HEK293 (cell line): ENCODE data around the gene MOB2.

Experiments used
- CTCF ChIA-PET: fragments of 350-600 bp; formaldehyde crosslinking; extraction: SDS; loops from one replicate; lab custom pipeline; 2021; ENCODE audit warnings: antibody characterized with exemption; lab: Yijun Ruan, JAX
- POLR2A ChIA-PET: fragments of 300-600 bp; formaldehyde crosslinking; extraction: SDS; loops from one replicate; lab custom pipeline; 2020; ENCODE audit warnings: antibody characterized with exemption, inconsistent platforms; lab: Yijun Ruan, JAX
- H3K27ac ChIP-seq: fragments of 200-500 bp; sonication (Bioruptor generic); 2 replicates; pipeline ENCODE4 v1.5.1; 2014; ENCODE audit warnings: low read depth, low read length, control low read depth, inconsistent platforms; ENCODE audit errors: extremely low read depth
- H3K36me3 ChIP-seq, 2 experiments: fragments of 200-500 bp in 1 of 2; sonication (Bioruptor generic) in 1 of 2; 1 replicate in 1 of 2; 2 replicates in 1 of 2; pipeline ENCODE4 v1.5.1; 2014 to 2017; ENCODE audit warnings: inconsistent platforms in 2 of 2, low read length in 2 of 2; ENCODE audit not compliant: control insufficient read depth in 2 of 2, insufficient read depth in 1 of 2
- H3K4me1 ChIP-seq: fragments of 200-500 bp; sonication (Bioruptor generic); 2 replicates; pipeline ENCODE4 v1.5.1; 2014; ENCODE audit warnings: mild to moderate bottlenecking, low read length, inconsistent platforms; ENCODE audit not compliant: control insufficient read depth, insufficient read depth
- H3K4me3 ChIP-seq: 2 replicates; pipeline ENCODE4 v1.5.1; 2011; ENCODE audit warnings: low read depth, mild to moderate bottlenecking, control low read depth, low read length, moderate library complexity
- H3K9me3 ChIP-seq: fragments of 200-500 bp; sonication (Bioruptor generic); 2 replicates; pipeline ENCODE4 v1.5.1; 2014; ENCODE audit warnings: low read depth, low read length, inconsistent platforms; ENCODE audit not compliant: control insufficient read depth, insufficient read depth
- INSM2 ChIP-seq: fragments of 450-650 bp; formaldehyde crosslinking; IDR thresholded peaks from 2 replicates; pipeline ENCODE4 v1.5.1; 2016; ENCODE audit warnings: missing biosample characterization, missing genetic modification characterization
- KLF10 ChIP-seq: fragments of 450-650 bp; IDR thresholded peaks from 2 replicates; pipeline ENCODE4 v1.5.1; 2018; ENCODE audit warnings: missing biosample characterization, mild to moderate bottlenecking, missing genetic modification characterization
- KLF7 ChIP-seq: fragments of 450-650 bp; formaldehyde crosslinking; IDR thresholded peaks from 2 replicates; pipeline ENCODE4 v1.5.1; 2016; ENCODE audit warnings: missing biosample characterization, missing genetic modification characterization, borderline replicate concordance
- PRDM2 ChIP-seq: fragments of 450-650 bp; formaldehyde crosslinking; IDR thresholded peaks from 2 replicates; pipeline ENCODE4 v1.5.1; 2016; ENCODE audit warnings: missing biosample characterization, missing genetic modification characterization, borderline replicate concordance
- SP3 ChIP-seq: fragments of 450-650 bp; formaldehyde crosslinking; IDR thresholded peaks from 2 replicates; pipeline ENCODE4 v1.5.1; 2016; ENCODE audit warnings: missing biosample characterization, missing genetic modification characterization
- TRIM28 ChIP-seq: IDR thresholded peaks from 2 replicates; pipeline ENCODE4 v1.6.1; 2011; ENCODE audit warnings: low read length, control low read depth, borderline replicate concordance
- ZBTB17 ChIP-seq: fragments of 450-650 bp; formaldehyde crosslinking; IDR thresholded peaks from 2 replicates; pipeline ENCODE4 v1.5.1; 2016; ENCODE audit warnings: missing biosample characterization, missing genetic modification characterization
- ZBTB7A ChIP-seq: fragments of 450-650 bp; formaldehyde crosslinking; IDR thresholded peaks from 2 replicates; pipeline ENCODE4 v1.5.1; 2016; ENCODE audit warnings: low read depth, missing biosample characterization, missing genetic modification characterization
- ZEB2 ChIP-seq: fragments of 450-650 bp; formaldehyde crosslinking; IDR thresholded peaks from 2 replicates; pipeline ENCODE4 v1.5.1; 2016; ENCODE audit warnings: missing biosample characterization, missing genetic modification characterization
- ZNF10 ChIP-seq: fragments of 450-650 bp; formaldehyde crosslinking; IDR thresholded peaks from 2 replicates; pipeline ENCODE4 v1.5.1; 2017; ENCODE audit warnings: missing biosample characterization, missing genetic modification characterization
- ZNF140 ChIP-seq: fragments of 450-650 bp; formaldehyde crosslinking; IDR thresholded peaks from 2 replicates; pipeline ENCODE4 v1.5.1; 2016; ENCODE audit warnings: missing biosample characterization, missing genetic modification characterization
- ZNF18 ChIP-seq: fragments of 450-650 bp; formaldehyde crosslinking; IDR thresholded peaks from 2 replicates; pipeline ENCODE4 v1.5.1; 2016; ENCODE audit warnings: missing biosample characterization, missing genetic modification characterization
- ZNF221 ChIP-seq: fragments of 450-650 bp; formaldehyde crosslinking; IDR thresholded peaks from 2 replicates; pipeline ENCODE4 v1.5.1; 2017; ENCODE audit warnings: missing biosample characterization, missing genetic modification characterization, borderline replicate concordance
- ZNF24 ChIP-seq: fragments of 450-650 bp; formaldehyde crosslinking; IDR thresholded peaks from 2 replicates; pipeline ENCODE4 v1.5.1; 2016; ENCODE audit warnings: missing biosample characterization, missing genetic modification characterization
- ZNF544 ChIP-seq: fragments of 450-650 bp; formaldehyde crosslinking; IDR thresholded peaks from 2 replicates; pipeline ENCODE4 v1.5.0; 2017; ENCODE audit warnings: missing biosample characterization, missing genetic modification characterization
- ZNF558 ChIP-seq: fragments of 450-650 bp; formaldehyde crosslinking; IDR thresholded peaks from 2 replicates; pipeline ENCODE4 v1.5.1; 2016; ENCODE audit warnings: missing biosample characterization, missing genetic modification characterization
- ZNF639 ChIP-seq: fragments of 450-650 bp; formaldehyde crosslinking; IDR thresholded peaks from 2 replicates; pipeline ENCODE4 v1.5.1; 2016; ENCODE audit warnings: missing biosample characterization, missing genetic modification characterization
- ZNF692 ChIP-seq: fragments of 450-650 bp; formaldehyde crosslinking; IDR thresholded peaks from 2 replicates; pipeline ENCODE4 v1.5.1; 2016; ENCODE audit warnings: missing biosample characterization, missing genetic modification characterization
- ZNF701 ChIP-seq: fragments of 450-650 bp; formaldehyde crosslinking; IDR thresholded peaks from 2 replicates; pipeline ENCODE4 v1.5.1; 2016; ENCODE audit warnings: missing biosample characterization, missing genetic modification characterization
- ZSCAN4 ChIP-seq: fragments of 450-650 bp; formaldehyde crosslinking; IDR thresholded peaks from 2 replicates; pipeline ENCODE4 v1.5.1; 2017; ENCODE audit warnings: missing biosample characterization, missing genetic modification characterization
- ZXDB ChIP-seq: fragments of 450-650 bp; formaldehyde crosslinking; IDR thresholded peaks from 2 replicates; pipeline ENCODE4 v1.5.1; 2016; ENCODE audit warnings: missing biosample characterization, missing genetic modification characterization

The MOB2 gene

GRCh38 chr11:1496091-1496760, 9.6 kb upstream of the MOB2 start:
- H3K27ac ChIP-seq = no peak overlapping the region
- H3K4me1 ChIP-seq = no peaks in the 10 kb centered on the region
- ChIA-PET CTCF (interaction anchor here (0.6 kb wide), 1 partner anchor 197 kb away, joined by 3 read pairs; no protein-coding TSS in a partner anchor), POLR2A (no interaction called here)
- TF ChIP-seq KLF7 (tag by site-specific recombination) = no peak
- TF ChIP-seq ZNF140 = no peak
- no peak for TF ChIP-seq ZBTB7A (tag by site-specific recombination)
- H3K9me3 ChIP-seq = no peaks in the 10 kb centered on the region
- H3K36me3 ChIP-seq = peaks cover 0 to 4% of the 10 kb centered on the region in 2 experiments; a peak in 1 of 3 replicates
- no peak overlapping the region for H3K4me3 ChIP-seq

- ChIA-PET CTCF (interaction anchor here (0.8 kb wide), 1 partner anchor 74 kb away, joined by 3 read pairs; no protein-coding TSS in a partner anchor), POLR2A (no interaction called here)
- Histone ChIP-seq H3K4me3 (no peak overlapping the region), H3K27ac (no peak overlapping the region), H3K9me3 (no peaks in the 10 kb centered on the region), H3K4me1 (no peaks in the 10 kb centered on the region), H3K36me3 (peaks cover 0 to 4% of the 10 kb centered on the region in 2 experiments; a peak in 1 of 3 replicates)
- TF ChIP-seq ZNF544 (tag by site-specific recombination) (no peak), ZNF639 (tag by site-specific recombination) (no peak), ZNF692 (tag by site-specific recombination) (no peak), ZNF558 (tag by site-specific recombination) (no peak), ZNF24 (tag by site-specific recombination) (no peak), ZNF221 (no peak), ZNF18 (tag by site-specific recombination) (no peak), ZNF10 (no peak), INSM2 (tag by site-specific recombination) (no peak), ZSCAN4 (tag by site-specific recombination) (no peak), ZEB2 (tag by site-specific recombination) (no peak), ZBTB17 (tag by site-specific recombination) (no peak), KLF10 (tag by site-specific recombination) (no peak), ZXDB (tag by site-specific recombination) (no peak), PRDM2 (tag by site-specific recombination) (no peak), SP3 (tag by site-specific recombination) (no peak), ZNF701 (tag by site-specific recombination) (no peak), TRIM28 (no peak)
Measured at GRCh38 chr11:1494650-1495049, 8.1 kb upstream of the MOB2 start.
